ENCODE data around the gene ITPKB.
"Not testable (repeated sequence)": the region's sequence is repeated elsewhere in the genome, so short reads cannot be mapped to it uniquely, and the experiment has no call there.

ITPKB gene

DNA sequence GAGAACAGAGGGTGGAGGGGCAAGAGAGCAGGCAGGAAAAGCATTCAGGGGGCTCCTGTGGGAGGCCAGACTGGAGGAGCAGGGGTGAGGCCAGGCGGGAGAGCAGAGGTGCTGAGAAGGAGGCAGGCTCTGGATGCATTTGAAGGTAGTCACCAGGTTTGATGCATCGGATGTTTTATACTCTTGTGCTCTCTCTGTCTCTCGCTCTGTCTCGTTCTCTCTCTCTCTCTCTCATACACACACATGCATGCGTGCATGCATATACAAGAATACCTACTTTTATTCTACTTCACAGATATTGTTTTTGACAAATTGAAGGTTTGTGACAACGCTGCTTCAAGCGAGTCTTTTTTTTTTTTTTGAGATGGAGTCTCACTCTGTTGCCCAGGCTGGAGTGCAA, 15.0 kb upstream of the ITPKB start:
- DNase-seq: no peak

DNA sequence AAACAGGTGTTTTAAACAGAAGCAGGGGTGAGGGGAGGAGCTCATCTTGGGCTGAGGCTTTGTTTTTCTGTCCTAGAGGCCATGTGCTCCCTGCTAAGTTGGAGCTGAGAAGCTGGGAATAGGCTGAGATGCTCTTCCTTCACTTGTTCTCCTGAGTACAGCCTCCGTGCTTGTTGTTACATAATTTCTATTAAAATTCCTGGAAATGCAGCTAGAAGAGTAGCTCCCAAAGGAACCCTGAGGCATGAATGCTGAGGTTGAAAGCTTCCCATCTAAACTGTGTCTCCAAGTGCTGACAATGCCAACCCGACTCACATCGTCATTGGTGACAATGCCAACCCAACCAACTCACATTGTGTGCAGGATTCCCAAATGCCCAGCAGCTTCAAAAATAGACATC, 12.6 kb upstream of the ITPKB start:
- no peak for DNase-seq

DNA sequence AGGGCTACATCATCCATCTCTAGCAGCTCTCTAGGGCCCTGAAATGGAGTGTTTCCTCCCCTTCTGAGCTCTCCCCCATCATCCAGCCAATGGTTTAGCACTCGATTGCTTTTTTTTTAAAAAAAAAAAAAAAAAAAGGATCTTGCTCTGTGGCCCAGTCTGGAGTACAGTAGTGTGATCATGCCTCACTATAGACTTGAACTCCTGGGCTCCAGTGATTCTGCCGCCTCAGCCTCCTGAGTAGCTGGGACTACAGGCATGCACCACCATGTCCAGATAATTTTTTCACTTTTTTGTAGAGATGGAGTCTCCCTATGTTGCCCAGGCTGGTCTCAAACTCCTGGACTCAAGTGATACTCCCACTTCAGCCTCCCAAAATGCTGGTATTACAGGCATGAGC, 12.1 kb upstream of the ITPKB start:
- DNase-seq: no peak

DNA sequence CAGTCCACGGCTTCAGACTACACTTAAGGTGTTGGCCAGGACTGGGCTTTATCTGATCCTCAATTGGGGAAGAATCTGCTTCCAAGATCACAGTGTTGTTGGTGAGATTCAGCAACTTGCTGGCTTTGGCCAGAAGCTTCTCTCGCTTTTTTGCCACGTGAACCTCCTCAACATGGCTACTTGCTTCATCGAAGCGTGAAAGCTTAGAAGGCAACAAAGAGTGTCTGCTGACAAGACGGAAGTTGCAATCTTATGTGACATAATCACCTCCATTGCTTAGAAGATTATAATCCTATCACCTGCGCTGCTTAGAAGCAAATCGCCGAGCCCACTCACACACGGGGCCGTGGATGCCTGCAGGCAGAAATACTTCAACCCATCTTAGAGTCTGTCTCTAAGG, 10.4 kb upstream of the ITPKB start:
- DNase-seq: no peak

DNA sequence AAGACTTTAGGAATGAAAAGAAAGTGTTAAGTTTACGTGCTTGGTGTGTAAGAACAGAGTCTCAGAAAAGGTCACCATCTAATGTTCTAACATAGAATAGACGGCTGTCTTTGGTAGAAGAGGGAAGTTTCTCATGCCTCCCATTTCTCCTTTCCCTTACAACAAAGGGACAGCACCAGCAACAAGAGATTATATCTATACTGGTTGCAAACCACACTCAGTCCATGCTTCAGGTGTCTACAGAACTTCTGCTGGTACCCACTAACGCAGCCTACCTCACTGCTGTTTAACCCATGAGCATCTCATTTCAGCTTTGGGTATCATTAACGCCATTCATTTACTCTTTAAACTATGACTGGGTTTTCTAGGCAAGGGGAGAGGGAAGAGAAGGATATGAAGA, 9.2 kb upstream of the ITPKB start:
- no peak for DNase-seq

DNA sequence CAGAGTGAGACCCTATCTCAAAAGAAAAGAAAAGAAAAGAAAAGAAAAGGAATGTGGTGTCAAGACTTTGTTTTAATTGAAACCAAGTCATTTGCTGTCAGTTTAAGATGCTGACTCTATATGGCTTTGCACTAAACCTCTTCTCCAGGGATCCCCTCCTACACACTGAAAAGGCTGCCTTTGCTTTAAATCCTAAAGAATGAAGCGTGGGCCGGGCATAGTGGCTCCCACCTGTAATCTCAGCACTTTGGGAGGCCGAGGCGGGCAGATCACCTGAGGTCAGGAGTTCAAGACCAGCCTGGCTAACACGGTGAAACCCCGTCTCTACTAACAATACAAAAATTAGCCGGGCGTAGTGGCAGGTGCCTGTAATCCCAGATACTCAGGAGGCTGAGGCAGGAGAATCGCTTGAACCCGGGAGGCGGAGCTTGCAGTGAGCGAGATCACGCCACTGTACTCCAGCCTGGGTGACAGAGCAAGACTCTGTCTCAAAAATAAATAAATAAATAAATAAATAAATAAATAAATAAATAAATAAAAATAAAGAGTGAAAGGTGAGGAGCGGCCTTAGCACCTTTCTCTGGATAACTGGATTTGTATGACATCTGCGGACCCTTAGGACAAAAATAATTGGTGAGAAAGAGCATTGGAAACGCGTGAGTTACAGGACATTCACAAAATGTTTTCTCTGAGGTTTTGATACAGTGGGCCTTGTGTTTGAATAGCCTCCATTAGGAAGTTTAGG, 8.6 kb upstream of the ITPKB start:
- DNase-seq: not testable (repeated sequence)

DNA sequence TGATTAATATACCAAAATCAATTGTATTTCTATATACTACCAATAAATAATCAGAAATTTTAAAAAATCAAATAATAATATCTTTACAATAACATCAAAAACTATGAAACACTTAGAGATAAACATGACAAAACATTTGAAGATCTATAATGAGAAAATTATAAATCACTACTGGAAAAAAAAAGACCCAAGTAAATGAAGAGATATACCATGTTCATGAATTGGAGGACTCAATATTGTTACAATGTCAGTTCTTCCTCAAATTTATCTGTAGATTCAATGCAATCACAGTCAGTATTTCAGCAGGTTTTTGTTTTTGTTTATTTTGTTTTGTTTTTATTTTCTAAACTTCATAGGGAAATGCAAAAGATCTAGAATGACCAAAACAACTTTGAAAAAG, 4.2 kb upstream of the ITPKB start:
- DNase-seq: no peak

DNA sequence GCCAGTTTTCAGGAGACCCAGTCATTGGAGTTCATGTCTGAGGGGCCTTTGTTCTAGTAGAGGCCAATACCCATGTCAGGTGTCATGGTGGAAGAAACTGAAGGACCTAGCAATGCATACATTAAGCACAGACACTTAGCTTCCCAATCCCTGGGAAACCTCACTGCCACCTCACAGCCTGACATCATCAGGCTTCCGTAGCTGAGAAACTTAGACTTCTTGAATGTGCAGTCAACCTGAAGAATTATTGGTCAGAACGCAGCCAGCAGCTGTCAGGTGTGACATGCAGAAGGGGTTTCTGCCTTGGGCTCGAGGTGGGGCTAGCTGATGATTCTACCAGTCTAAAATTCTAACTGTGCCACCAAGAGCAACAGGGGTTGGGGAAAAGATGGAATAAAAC, 1.9 kb upstream of the ITPKB start:
- DNase-seq: no peak

DNA sequence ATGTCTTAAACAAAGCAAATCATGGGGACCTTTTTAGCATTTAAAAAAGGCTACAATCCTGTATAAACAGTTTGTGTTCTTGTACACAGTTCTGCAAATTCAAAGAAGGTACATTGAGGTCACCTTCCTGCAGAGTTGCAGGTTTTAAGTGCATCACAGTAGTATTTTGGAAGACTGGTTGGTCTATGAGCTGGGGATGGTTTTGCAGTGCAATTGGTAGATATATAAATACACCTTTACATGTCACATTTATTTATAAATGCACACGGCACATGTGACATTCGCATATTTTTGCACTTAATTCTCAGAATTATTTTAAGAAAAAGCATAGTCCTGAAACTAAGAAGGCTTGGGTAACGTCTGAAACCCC, 599 bp upstream of the ITPKB start:
- DNase-seq: no peak

DNA sequence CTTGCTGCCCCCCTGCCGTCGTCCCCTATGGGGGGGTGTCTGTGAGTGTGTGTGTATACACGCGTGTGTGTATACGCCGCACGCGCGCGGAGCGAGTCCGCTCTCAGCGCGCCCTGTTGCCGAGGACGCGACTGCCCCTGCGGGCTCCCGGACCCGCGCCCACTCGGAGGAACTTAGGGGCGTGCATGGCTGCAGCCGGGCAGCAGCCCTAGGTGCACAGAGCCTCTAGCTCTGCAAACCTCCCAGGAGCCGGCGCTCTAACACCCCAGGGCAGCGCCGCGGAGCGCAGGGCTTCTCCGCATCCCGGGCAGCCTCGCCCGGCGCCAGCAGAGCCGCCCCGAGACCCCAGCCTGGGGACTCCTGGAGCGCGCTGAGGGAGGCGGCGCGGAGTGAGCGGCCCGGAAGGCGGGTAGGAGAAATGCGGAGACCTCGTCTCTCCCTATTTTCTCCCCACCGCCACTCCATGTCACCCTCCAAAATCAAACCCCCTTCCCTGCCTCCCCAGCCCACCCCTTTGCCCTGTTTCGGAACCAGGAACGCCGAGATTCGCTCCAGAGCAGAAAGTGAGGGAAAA, 574 bp downstream of the ITPKB start:
- DNase-seq: peak; percentile 27

DNA sequence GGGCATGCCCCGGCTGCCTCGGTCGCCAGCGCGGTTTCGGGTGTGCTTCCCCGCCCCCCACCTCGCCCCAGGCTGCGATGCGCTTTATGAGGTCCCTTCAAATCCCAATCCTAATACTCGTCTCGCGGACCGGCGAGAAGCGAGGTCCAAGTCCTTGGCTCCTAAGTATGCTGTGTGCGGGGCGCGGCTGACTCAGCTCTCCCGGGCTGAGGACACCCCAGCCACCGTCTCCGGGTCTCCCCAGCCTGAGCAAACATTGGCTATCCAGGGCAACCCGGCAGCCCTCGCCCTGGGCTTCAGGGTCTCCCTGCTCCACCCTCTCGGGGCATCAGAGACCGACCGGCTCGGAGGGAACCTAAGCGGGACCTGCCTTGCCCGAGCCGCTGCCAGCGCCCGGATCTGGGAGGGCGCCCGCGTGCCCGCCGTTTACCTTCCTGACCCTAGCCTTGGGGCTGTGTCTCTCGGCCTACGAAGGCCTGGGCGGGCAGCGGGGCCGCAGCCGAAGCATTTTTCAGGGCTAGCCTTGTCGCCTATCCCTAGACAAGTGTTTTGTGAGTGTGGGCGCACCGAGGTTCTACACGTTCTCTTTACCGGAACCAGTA, 1.2 kb downstream of the ITPKB start:
- DNase-seq: peak; percentile 32

DNA sequence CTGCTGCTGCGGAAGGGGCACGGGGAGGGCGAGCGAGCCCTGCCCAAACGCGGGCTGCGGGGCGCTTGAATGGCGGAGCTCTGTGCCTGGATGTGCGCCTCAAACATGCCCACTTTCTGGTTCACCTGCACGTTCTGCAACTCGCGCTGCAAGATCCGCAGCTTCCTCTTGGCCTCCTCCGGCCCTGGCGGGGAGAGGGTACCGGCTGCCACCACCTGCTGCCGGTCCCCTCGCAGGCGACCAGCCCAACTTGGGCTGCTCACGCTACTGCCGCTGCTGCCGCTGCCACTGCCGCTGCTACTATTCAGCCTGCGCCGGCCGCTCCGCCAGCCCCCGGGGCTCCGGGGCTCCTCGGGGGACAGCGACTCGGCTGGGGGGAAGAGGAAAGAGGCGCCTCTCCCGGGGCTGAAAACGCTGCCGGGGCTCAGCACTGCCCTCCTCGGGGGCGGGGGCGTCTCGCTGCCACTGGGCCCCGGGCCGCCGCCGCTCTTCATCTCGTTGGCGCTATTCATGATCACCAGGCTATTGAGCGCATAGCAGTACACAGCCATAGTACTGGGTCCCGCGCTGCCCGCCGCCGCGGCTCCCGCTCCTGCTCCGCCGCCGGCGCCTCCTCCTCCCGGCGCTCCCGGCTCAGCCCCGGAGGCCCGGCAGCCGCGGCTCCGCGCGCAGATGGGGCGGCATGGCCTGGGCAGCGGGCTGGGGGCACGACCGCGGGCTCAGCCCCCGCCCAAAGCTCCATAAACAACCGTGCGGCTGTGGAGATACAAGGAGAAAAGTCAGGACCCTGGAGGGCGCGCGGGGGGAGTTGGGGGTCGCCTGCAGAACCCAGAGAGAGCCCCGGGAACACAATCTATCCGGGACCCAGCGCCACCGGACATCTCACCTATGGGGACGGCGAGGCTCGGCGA, 1.9 kb downstream of the ITPKB start:
- peak; percentile 48 for DNase-seq

DNA sequence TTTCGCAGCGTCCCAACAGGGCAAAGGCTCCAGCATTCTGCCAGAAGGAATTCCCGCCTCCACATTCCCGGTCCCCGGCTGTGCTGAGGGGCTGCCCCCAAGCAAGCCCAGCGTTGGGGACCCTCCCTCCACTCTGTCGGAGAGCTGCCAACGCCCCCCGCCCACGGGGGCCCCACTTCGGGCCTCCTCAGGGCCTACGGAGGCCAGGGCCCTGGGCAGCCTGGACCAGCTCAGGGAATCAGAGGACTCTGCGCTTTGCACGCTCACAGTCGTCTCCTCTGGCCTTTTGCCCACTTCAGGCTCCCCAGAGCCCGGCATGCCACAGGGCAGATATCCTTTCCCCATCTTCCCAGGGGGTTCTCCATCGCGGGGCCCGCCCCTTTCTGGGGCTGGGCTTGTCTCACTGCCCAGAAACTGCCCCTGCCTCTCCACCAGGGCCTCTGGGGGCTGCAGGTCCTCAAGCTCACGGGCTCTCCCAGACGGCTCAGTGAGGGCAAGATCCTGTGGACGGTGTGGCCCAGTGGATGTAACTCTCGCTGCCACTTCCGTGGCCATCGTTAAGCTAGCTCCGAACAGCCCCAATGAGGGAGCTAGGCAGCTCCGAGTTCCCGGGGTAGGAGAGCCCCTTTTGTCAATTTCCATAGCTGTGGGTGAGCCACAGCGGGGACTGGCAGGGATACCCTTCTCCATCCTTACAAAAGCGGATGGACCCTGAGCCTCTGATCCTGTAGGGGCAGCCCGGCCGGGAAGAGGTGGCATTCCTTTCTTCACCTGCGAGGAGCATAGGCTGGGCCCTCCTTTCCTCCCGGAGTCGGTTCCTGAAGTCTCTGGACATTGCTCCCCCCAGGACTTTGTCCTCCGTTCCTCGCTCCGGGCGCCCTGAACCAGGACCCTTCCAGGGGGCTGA, 2.8 kb downstream of the ITPKB start:
- DNase-seq: no peak

DNA sequence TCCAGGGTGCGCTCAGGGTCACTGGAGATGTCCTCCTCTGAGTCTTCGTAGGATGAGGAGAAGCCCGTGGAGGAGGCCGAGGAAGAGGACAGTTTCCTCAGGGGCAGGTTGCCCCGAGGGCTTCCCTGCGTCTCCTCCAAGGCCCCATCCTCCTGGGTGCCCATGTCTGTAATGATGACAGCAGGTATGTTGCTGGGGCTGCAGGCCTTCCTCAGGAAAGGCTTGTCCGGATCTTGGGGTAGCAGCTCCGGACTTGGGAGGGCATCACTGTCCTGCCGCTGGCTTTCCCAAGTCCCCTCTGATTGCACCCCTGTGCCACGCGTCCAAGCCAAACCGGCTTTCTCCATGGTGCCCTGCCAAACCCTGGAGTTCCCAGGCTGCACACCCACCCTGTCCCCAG, 3.5 kb downstream of the ITPKB start:
- DNase-seq: no peak

DNA sequence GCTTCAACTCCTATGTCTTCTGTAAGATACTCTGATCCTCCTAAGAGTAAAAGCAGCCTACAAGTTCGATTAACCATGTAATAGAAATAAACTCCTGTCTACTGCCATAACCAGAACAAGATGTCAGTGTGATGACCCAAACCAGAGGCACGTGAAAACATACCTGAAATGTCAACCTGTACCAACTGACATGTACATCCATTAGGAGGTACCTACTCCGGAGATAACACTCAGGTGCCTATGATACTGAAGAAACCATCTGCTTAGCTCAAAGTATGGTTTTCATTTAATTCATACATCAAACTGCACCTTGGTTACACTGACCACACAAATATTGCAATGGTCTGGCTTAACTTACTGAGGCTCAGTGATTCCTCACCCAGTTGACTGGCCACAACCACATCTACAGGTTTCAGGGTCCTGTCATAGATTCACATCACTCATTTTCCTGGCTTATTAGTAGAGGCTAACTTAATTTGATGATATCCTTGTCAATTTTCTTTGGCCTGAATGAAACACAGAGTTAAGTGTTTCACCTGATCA, 4.4 kb downstream of the ITPKB start:
- no peak for DNase-seq

DNA sequence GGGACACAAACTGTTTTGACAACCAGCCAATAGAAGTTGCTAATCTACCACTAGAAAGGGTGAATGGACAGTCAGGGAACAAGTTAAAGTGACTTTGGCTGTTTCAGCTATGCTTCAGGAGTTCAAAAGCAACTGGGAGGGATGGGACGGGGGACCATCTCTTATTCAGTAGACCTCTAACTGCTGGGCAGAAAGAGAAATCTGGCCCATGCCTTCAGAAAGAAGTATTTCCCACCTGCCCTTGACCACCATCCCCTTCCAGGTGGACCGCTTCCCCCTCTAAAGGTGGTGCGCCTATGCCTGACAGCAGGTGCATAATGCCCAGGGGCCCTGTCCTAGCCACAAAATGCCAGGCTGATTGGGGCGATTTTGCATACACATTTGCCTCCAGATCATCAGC, 5.2 kb downstream of the ITPKB start:
- no peak for DNase-seq

DNA sequence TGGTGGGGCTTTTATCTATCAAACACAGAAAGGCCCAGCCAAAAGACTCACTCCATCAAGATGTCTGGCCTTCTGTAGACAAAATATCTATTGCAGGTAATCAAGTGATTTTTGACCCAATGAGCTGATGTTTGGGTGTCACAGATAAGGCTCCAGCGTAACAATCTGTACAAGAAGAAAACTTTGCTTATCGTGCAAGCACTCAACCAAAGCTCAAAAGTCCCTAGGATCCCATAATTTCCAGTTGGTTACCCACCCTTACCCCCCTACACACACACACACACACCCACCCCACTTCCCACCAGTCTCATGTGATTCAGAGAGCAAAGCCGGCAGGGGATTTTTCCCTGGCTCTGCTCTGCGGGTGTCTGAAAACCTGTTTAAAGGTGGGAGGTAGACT, 5.8 kb downstream of the ITPKB start:
- DNase-seq: no peak

DNA sequence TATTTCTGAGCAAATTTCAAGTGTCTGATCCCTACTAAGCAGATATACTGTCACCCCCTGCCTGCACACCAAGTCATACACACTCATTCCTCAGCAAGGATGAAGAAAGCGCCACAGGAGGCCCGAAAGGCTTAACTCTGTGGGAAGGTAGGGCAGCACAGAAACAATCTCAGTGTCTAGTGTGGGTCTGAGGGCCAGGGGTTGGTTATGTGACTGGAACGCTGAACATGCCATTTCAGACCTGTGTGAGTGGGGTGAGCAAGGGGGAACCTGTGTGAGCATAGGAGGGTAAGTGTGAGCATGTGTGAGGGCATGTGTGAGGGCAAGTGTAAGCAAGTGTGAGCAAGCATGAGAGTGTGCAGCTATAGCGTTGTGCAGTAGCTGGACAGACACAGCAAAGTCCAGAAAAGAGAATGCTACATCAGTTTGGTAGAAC, 6.2 kb downstream of the ITPKB start:
- DNase-seq: no peak

DNA sequence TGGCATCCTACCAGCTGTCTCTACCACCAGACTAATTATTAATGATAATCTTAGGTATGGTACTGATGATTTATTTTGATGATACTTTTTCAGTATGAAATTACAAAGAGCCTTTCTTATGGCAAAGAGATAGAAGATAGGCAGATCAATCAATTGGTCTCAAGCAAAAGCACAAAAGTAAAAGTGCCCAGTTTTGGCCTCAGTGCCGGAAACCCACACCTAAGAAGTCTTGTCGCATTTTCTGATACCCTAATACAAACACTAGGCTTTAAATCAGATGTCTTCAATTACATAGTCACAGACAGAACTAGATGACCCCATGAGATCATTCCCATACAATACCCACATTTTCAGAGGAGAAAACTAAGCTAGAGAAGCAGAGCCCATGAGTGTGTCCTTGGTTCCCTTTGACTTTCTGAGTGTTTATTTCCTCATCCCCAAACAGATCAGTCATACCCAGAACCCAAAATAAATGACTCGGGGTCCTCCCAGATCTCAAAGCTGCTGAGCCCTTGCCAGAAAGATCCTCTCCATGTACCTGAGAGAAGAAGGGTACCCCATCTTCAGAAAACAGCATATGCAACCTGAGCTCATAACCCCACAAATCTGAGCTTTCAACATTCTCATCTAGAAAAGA, 7.7 kb downstream of the ITPKB start:
- DNase-seq: no peak

DNA sequence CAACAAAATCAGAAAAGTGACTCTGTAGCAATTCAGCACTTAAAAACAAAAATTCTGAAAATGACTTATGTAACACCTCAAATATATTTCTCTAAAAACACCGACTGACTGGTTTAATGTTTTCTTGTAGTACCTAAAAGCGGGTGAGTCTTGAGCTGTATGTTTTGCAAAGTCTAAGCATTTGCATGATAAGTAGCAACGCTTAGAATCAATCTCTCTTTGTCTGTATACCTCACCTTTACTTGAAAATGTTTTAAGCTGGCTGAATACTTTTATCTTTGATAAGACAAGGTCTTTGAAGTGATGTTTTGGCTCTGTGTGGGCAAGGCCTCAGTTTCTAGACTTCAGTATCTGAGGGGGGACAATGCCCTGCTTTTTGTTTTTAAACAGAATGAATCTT, 8.2 kb downstream of the ITPKB start:
- no peak for DNase-seq

DNA sequence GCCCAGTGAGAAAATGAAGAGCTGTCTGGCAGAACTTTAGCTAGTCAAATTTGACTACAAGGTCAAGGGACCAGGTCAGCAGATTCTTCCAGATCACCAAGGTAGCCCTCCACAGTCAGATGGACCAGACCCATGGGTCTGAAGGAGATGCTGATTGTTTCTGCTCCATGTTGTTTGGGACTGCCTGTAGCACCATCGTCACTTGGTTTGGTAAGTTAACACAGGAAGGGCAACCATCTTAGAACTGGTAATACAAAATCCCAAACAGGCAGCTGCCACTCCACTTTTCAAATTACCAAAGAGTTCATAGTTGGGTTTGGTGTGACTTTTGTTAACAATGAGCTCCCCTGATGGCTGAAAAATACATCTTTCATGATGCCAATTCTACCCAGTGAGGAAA, 9.0 kb downstream of the ITPKB start:
- DNase-seq: no peak

DNA sequence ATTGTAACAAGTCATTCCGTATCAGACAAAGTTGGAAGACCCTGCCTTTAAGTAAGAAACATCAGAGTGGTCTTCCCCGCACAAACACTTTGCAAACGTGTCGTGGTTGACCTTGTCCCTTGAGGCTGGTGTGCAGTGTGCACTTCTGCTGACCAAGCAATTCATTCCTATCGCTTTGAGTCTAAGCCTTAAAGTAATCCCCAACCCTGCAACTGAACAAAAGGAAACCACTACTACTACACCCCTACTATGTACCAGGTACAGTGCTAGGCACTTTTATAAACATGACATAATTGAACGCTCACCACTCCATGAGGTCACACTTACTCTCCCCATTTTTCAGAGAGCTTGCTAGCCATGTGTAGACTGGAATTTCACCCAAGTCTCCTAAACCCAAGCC, 10.6 kb downstream of the ITPKB start:
- DNase-seq: no peak

All from NCI-H1694 (cell line).